MCF 10A (cell line): ENCODE data around the gene NOG. TPM values are rescaled to one million over a fixed set of nuclear protein-coding genes. Genes with fewer than 3 reads are reported as not detected.

Experiments
- BruUV-seq: library from RNA; stranded (reverse); fragments of 400-500 nt; replicated peaks from 2 replicates; lab custom pipeline; 2021; lab: Mats Ljungman, UMichigan
- CTCF ChIA-PET: fragments of 300-600 bp; sonication (Branson Sonifier 250); formaldehyde crosslinking; extraction: SDS; loops from one replicate; lab custom pipeline; 2021; ENCODE audit warnings: antibody characterized with exemption, inconsistent platforms; lab: Yijun Ruan, JAX
- POLR2A ChIA-PET: fragments of 300-600, 350-650 bp; sonication (Branson Sonifier 250); formaldehyde crosslinking; extraction: SDS; loops from one replicate; lab custom pipeline; 2020; ENCODE audit warnings: antibody characterized with exemption, inconsistent platforms; lab: Yijun Ruan, JAX
- DNase-seq: peaks from one replicate; pipeline ENCODE4 v3.0.0-alpha.2; 2018; ENCODE audit not compliant: unreplicated experiment
- H3K27ac Mint-ChIP-seq: one replicate; pipeline ENCODE4 v1.8.0; 2022; ENCODE audit warnings: mild to moderate bottlenecking, low read depth, mixed read lengths; ENCODE audit not compliant: unreplicated experiment
- H3K27me3 Mint-ChIP-seq: one replicate; pipeline ENCODE4 v1.8.0; 2022; ENCODE audit warnings: mixed read lengths; ENCODE audit not compliant: insufficient read depth, unreplicated experiment
- H3K36me3 Mint-ChIP-seq: one replicate; pipeline ENCODE4 v1.8.0; 2022; ENCODE audit warnings: mild to moderate bottlenecking, moderate library complexity, mixed read lengths; ENCODE audit not compliant: insufficient read depth, unreplicated experiment
- H3K4me1 Mint-ChIP-seq: one replicate; pipeline ENCODE4 v1.8.0; 2022; ENCODE audit warnings: mixed read lengths; ENCODE audit not compliant: insufficient read depth, unreplicated experiment
- H3K4me3 Mint-ChIP-seq: one replicate; pipeline ENCODE4 v1.8.0; 2022; ENCODE audit warnings: mild to moderate bottlenecking, moderate library complexity, mixed read lengths; ENCODE audit not compliant: unreplicated experiment
- H3K9me3 Mint-ChIP-seq: one replicate; pipeline ENCODE4 v1.8.0; 2022; ENCODE audit warnings: mixed read lengths; ENCODE audit not compliant: unreplicated experiment
- intact Hi-C: fragments of 100-400 bp; cut with micrococcal nuclease; formaldehyde crosslinking; loops from 2 replicates; pipeline ENCODE4 v1.14.1; 2022
- total RNA-seq: library from RNA; stranded (reverse); gene quantifications from 2 replicates; pipeline ENCODE4 v1.2.3, GENCODE V29; 2022
- TF ChIP-seq, protein P1 (sequence below): fragments of 200-600 bp; IDR thresholded peaks from one replicate; pipeline ENCODE4 v1.8.0; 2022; ENCODE audit warnings: antibody characterized with exemption, mild to moderate bottlenecking; ENCODE audit not compliant: unreplicated experiment

The NOG gene
- total RNA-seq, 1 experiment from 2014 or later, result 1.1 TPM

DNA sequence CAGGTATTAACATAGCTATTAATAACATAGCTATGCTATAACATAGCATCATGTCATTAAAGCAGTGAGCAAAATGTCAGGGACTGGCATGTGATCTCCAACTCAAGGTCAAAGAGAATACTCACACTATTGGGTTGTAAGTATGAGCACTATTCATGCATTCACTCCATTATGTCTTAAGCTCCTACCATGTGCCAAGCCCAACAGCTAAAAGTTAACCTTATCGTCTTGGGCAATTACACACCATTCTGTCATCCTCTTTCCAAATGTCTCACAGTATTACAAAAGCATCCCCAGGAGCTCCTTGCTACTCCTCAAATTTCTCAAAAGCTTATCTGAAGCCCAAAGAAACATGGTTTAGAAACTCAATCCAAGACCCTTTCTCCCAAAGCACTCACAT lies 22.0 kb upstream of the NOG start:
- Mint-ChIP-seq H3K27me3 (no peaks in the 10 kb centered on the region), H3K36me3 (no peaks in the 10 kb centered on the region), H3K4me3 (no peak overlapping the region), H3K27ac (no peak overlapping the region), H3K4me1 (no peaks in the 10 kb centered on the region), H3K9me3 (no peaks in the 10 kb centered on the region)
- TF ChIP-seq, protein P1, sequence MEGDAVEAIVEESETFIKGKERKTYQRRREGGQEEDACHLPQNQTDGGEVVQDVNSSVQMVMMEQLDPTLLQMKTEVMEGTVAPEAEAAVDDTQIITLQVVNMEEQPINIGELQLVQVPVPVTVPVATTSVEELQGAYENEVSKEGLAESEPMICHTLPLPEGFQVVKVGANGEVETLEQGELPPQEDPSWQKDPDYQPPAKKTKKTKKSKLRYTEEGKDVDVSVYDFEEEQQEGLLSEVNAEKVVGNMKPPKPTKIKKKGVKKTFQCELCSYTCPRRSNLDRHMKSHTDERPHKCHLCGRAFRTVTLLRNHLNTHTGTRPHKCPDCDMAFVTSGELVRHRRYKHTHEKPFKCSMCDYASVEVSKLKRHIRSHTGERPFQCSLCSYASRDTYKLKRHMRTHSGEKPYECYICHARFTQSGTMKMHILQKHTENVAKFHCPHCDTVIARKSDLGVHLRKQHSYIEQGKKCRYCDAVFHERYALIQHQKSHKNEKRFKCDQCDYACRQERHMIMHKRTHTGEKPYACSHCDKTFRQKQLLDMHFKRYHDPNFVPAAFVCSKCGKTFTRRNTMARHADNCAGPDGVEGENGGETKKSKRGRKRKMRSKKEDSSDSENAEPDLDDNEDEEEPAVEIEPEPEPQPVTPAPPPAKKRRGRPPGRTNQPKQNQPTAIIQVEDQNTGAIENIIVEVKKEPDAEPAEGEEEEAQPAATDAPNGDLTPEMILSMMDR, result no peak
- DNase-seq, result peak; percentile 7
- no TSS peak for BruUV-seq
- POLR2A ChIA-PET, result interaction anchor here (0.9 kb wide), 1 partner anchor 13 kb away, joined by 3 read pairs; no protein-coding TSS in a partner anchor
- CTCF ChIA-PET, result interaction anchor here (1.1 to 1.4 kb wide), 2 partner anchors 208 to 444 kb away, joined by 3 to 4 read pairs; no protein-coding TSS in a partner anchor
- intact Hi-C loops, result no loop called here

DNA sequence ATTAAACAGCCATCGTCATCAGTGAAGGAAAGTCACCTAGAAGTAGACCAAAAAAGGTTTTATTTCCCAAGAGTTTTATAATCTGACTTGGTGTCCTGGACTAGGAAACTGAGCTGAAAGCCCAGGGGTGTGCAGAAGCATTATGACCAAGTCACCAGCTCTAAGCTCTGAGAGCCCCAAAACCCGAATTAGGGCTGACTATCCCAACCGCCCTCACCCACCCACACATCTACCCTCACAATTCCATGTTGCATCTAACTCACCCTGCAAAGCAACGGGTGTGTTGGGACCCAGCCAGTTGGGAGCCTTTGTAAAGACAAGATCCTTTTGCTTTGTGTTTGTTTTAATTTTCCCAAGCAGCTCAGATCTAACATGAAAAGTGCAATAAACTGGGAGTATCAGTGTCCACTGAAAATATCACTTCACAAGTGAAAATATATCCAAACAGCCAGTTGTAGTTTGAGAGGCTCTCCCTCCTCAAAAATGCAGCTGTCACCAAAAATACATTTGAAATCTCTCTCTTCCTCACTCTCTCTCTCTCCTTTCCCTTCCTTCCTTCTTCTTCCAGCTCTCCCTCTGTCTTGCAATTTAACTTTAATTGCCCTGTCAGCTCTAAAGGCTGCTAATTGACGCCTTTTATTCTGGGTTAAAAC lies 16.2 kb upstream of the NOG start:
- Mint-ChIP-seq H3K4me3 (no peak overlapping the region), H3K9me3 (no peaks in the 10 kb centered on the region), H3K36me3 (no peaks in the 10 kb centered on the region), H3K4me1 (no peaks in the 10 kb centered on the region), H3K27me3 (no peaks in the 10 kb centered on the region), H3K27ac (no peak overlapping the region)
- DNase-seq, result no peak
- intact Hi-C loops, result no loop called here
- no TSS peak for BruUV-seq
- POLR2A ChIA-PET, result no interaction called here
- CTCF ChIA-PET, result interaction anchor here (0.6 to 1.1 kb wide), 3 partner anchors 14 to 139 kb away, joined by 3 to 9 read pairs (median 3); partner anchors contain the start of gene NOG
- TF ChIP-seq, protein P1, result no peak

DNA sequence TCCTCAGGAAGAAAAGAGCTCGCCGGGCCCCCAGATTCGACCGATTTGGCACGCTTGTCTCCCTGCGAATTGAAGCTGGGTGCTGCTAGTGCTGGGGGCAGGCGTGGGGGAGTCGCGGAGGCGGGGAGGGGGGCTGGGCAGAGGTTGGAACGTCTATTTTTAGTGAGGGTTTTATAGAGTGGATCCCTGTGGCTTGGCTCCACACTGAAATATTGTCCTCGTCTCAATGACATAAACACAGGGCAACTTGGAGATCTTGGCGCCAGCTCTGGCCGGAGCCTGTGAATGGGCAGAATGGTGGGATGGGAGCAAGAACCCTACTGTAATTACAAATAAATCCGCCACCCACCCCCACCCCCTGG lies 15.7 kb upstream of the NOG start:
- TF ChIP-seq, protein P1, result no peak
- no peaks in the 10 kb centered on the region for H3K9me3 Mint-ChIP-seq
- POLR2A ChIA-PET, result no interaction called here
- no peaks in the 10 kb centered on the region for H3K4me1 Mint-ChIP-seq
- intact Hi-C loops, result no loop called here
- H3K27ac Mint-ChIP-seq, result no peak overlapping the region
- DNase-seq, result no peak
- CTCF ChIA-PET, result interaction anchor here (1.0 to 1.1 kb wide), 2 partner anchors 15 to 138 kb away, joined by 3 to 9 read pairs; partner anchors contain the start of gene NOG
- H3K27me3 Mint-ChIP-seq, result no peaks in the 10 kb centered on the region
- no TSS peak for BruUV-seq
- no peaks in the 10 kb centered on the region for H3K36me3 Mint-ChIP-seq
- H3K4me3 Mint-ChIP-seq, result no peak overlapping the region

DNA sequence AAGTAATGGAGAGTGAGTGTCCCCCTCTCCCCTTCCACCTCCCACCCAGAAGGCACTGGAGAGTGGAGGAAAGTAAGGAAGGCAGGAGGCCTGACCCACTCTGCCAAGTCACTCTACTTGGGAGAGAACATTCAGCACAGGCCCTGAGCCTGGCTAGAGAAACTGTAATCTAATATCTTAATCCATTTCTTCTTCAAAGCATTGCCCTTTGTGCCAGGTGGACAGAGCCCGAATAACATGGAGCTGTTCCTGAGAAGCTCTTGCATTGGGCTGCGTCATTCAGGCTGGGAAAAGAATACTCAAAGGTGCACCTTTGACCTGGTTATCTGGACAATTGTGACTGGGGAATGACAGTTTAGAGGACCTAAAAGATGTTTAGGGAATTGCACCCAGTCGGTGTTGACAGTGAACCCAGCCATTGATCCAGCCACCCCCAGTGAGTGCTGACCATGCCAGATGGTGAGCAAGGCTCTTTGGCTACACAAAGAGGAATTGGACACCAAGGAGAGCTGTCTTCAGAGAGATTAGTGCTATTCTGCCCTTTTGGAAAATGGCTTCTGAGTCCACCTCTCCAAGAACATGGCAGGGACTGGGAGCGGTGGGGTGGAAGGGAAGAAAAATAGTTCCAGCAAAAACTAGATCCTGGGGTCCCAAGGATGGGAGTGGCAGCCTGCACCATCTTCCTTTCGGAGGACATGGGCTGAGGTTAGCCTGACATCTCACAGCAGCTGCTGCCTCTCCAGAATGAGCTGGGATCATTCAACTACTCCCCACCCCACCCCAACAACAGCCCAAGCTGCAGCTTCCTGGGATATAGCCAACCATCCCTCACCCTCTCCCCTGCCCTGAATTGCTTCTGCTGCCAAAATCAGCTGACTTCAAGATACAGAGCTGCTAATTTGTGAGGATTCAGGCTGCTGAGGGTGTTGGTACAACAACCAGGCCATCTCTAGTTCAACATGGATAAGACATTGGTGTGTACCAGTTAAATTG lies 11.6 kb upstream of the NOG start:
- ChIA-PET POLR2A (no interaction called here), CTCF (interaction anchor here (0.5 to 2.3 kb wide), 8 partner anchors 9 to 198 kb away, joined by 3 to 11 read pairs (median 7); partner anchors contain the start of gene NOG)
- Mint-ChIP-seq H3K27me3 (peaks cover 14% of the 10 kb centered on the region), H3K36me3 (no peaks in the 10 kb centered on the region), H3K9me3 (no peaks in the 10 kb centered on the region), H3K27ac (no peak overlapping the region), H3K4me1 (no peaks in the 10 kb centered on the region), H3K4me3 (no peak overlapping the region)
- DNase-seq, result no peak
- intact Hi-C loops, result no loop called here
- no TSS peak for BruUV-seq
- TF ChIP-seq, protein P1, result no peak
